GM19240 (cell line): ENCODE results near the gene COA6.
"Not testable (repeated sequence)": the region's sequence is repeated elsewhere in the genome, so short reads cannot be mapped to it uniquely, and the experiment has no call there.

Source experiments
- DNase-seq: peaks from one replicate; pipeline ENCODE4 v3.0.0; 2011; ENCODE audit warnings: low spot score; ENCODE audit not compliant: insufficient read length

COA6 gene

GRCh38 chr1:234373064-234373958 is at the start of gene COA6:
Gene COA6 (plus strand): TSS chr1:234373456. CDS start chr1:234373467, 11 bp downstream.
- DNase-seq, result peak; percentile 70

- no peak for DNase-seq
These were observed 48.4 kb upstream of the COA6 start for GRCh38 chr1:234324821-234325220.

GRCh38 chr1:234325878-234326496 is 47.3 kb upstream of the COA6 start:
- DNase-seq, result no peak

- peak; percentile 23 for DNase-seq
These were observed 46.5 kb upstream of the COA6 start for GRCh38 chr1:234326497-234327366.

- no peak for DNase-seq
These were observed 45.6 kb upstream of the COA6 start for GRCh38 chr1:234327577-234328164.

- DNase-seq, result no peak
These were observed 42.4 kb upstream of the COA6 start for GRCh38 chr1:234330843-234331215.

- DNase-seq, result no peak
These were observed 41.7 kb upstream of the COA6 start for GRCh38 chr1:234331507-234331906.

- no peak for DNase-seq
These were observed 36.9 kb upstream of the COA6 start for GRCh38 chr1:234336359-234336758.

GRCh38 chr1:234337233-234337632 is 36.0 kb upstream of the COA6 start:
- DNase-seq, result no peak

- no peak for DNase-seq
These were observed 32.7 kb upstream of the COA6 start for GRCh38 chr1:234340528-234340927.

- DNase-seq, result no peak
These were observed 30.5 kb upstream of the COA6 start for GRCh38 chr1:234342774-234343173.

- DNase-seq, result no peak
These were observed 28.0 kb upstream of the COA6 start for GRCh38 chr1:234345237-234345636.

GRCh38 chr1:234348964-234349363 is 24.3 kb upstream of the COA6 start:
- DNase-seq, result no peak

GRCh38 chr1:234355782-234356510 is 17.3 kb upstream of the COA6 start:
- DNase-seq, result no peak

- DNase-seq, result not testable (repeated sequence)
These were observed 16.5 kb upstream of the COA6 start for GRCh38 chr1:234356615-234357269.

- no peak for DNase-seq
These were observed 15.4 kb upstream of the COA6 start for GRCh38 chr1:234357831-234358230.

GRCh38 chr1:234361102-234361603 is 12.1 kb upstream of the COA6 start:
- no peak for DNase-seq

GRCh38 chr1:234362558-234362957 is 10.7 kb upstream of the COA6 start:
- DNase-seq, result no peak

- DNase-seq, result no peak
These were observed 4.8 kb upstream of the COA6 start for GRCh38 chr1:234368320-234369032.
